ENCODE data around the gene SMOC1.

SMOC1 gene

GRCh38 chr14:69930780-69931379 lies 51.7 kb downstream of the SMOC1 start:
- no peak for TF ChIP-seq CTCF (IDR thresholded peaks at IDR 0.05; ENCODE audit: extremely low read depth, missing control alignments)
- no peak for DNase-seq (ENCODE audit: low spot score)

GRCh38 chr14:69931960-69932359 lies 52.7 kb downstream of the SMOC1 start:
- no peak for DNase-seq (ENCODE audit: low spot score)
- TF ChIP-seq CTCF (IDR thresholded peaks at IDR 0.05; ENCODE audit: extremely low read depth, missing control alignments), result no peak

GRCh38 chr14:69932391-69932790 lies 53.2 kb downstream of the SMOC1 start:
- DNase-seq (ENCODE audit: low spot score), result no peak
- TF ChIP-seq CTCF (IDR thresholded peaks at IDR 0.05; ENCODE audit: extremely low read depth, missing control alignments), result no peak

- no peak for DNase-seq (ENCODE audit: low spot score)
- no peak for TF ChIP-seq CTCF (IDR thresholded peaks at IDR 0.05; ENCODE audit: extremely low read depth, missing control alignments)
Observed at GRCh38 chr14:69933623-69934275, 54.5 kb downstream of the SMOC1 start.

- no peak for TF ChIP-seq CTCF (IDR thresholded peaks at IDR 0.05; ENCODE audit: extremely low read depth, missing control alignments)
- no peak for DNase-seq (ENCODE audit: low spot score)
Observed at GRCh38 chr14:69937367-69938081, 58.3 kb downstream of the SMOC1 start.

- TF ChIP-seq CTCF (IDR thresholded peaks at IDR 0.05; ENCODE audit: extremely low read depth, missing control alignments), result no peak
- no peak for DNase-seq (ENCODE audit: low spot score)
Observed at GRCh38 chr14:69938751-69939150, 59.5 kb downstream of the SMOC1 start.

Data from GM20000 (cell line).